HG03378 (cell line): ENCODE data around the gene TJP3.

Experiments used
- ATAC-seq: cut with Tn5 transposase; IDR thresholded peaks from one replicate; pipeline ENCODE4 v1.9.1; 2021; ENCODE audit warnings: mild to moderate bottlenecking, moderate library complexity; ENCODE audit not compliant: unreplicated experiment

TJP3 gene

GRCh38 chr19:3767050-3767449 is 58.9 kb downstream of the TJP3 start:
- ATAC-seq: no peak

DNA sequence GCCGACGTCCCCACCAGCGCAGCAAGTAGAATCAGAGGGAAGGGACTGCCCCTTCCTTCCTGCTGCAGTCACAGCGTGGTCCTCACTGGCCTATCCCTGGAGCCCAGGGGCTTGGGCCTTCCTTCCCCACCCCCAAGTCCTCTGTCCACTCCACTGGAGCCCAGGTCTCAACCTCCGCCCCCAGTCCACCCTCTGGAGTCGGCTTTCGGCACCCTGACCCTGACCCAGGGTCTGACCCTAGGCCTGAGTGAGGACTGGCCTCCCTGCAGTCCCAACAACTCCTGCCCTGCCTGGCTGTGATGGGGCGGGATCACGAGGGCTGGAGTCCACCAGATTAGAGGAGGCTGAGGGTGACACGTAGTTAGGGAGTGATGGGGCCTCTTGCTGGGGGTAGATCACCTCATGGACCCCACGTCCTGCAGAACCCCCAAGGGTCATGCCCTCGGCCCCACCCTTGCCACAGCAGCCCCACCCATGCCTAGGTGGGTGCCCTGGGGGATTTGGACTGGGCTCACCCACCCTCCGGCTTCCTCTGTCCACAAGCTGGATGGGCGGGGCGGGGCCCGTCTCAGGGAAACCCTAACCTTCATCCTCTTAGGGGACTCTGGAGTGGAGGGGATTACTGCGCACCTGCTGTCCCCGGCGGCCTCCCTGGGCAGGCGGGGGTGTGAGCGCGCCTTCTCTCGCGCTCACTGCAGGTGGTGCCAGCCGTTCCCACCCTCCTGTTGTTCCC is 60.0 kb downstream of the TJP3 start:
- no peak for ATAC-seq

DNA sequence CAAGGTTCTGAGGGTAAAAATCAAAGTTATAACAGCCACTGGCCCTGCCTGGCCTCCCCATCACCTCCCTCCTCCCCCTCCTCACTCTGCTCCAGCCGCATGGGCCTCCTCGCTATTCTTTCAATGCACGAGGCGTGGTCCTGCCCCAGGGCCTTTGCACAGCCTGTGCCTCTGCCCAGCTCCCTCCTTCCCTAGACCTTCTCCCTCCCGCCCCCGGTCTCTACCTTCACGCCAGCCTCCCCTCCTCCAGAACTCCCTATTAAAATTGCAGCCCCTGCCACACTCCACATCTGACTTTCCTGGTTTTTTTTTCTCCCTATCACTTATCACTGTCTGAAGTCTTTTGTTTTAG is 60.5 kb downstream of the TJP3 start:
- ATAC-seq: no peak

DNA sequence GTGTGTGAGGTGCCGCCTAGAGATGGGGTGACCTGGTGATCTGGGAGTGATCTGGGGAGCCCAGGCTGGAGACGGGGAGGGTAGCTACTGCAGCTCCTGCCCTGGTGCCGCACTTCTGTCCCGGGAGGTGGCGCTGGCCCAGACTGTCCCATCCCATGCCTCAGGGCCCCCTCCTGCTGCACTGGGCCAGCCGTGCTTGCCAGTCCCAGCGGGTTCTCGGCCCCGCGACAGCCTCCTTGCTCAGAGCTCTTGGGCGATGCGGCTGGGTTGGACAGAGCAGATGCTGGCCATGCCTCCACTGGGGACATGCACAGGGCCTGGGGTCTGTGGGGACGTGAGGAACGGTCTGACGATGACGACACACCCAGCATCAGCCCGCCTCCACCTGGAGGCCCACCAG is 61.3 kb downstream of the TJP3 start:
- no peak for ATAC-seq

DNA sequence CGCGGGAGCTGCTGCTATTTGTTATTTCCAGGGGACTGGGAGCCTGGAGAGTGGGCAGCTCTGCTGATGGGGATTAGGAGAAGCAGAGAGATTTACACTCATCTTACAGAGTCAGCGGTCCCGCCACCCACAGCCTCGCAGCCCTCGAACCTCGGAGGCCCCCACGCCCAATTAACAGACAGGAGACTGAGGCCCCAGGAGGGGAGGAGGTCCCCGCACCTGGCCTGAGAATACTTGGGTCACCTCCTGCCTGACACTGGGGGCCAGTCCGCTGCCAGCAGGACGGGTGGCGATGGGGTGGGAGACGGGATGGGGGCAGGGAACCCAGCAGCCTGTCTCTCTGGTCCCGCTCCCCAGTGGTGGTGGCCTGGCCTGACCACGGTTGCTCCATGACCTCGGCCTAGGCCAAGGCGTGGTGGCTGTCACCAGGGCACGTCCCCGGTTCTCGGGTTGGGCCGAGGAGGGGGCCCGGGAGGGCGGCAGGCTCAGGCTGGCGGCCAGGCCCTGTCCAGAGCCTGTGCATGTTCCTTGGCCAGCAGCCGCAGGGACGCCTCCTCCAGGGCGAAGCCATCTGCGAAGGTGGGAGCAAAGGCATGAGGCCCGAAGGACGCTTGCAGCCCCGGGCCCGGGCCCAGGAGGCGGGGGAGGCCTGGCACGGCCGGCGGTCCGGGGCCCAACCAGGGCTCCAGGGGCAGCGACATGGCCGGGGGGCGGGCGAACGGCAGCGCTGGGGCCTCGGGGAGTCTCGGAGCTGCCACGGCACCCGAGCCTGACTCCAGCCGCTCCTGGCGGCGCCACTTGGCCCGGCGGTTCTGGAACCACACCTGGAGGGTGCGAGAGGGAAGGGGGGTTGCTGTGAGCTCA is 62.2 kb downstream of the TJP3 start:
- ATAC-seq: no peak

GRCh38 chr19:3771000-3771905 is 63.1 kb downstream of the TJP3 start:
- ATAC-seq: no peak

DNA sequence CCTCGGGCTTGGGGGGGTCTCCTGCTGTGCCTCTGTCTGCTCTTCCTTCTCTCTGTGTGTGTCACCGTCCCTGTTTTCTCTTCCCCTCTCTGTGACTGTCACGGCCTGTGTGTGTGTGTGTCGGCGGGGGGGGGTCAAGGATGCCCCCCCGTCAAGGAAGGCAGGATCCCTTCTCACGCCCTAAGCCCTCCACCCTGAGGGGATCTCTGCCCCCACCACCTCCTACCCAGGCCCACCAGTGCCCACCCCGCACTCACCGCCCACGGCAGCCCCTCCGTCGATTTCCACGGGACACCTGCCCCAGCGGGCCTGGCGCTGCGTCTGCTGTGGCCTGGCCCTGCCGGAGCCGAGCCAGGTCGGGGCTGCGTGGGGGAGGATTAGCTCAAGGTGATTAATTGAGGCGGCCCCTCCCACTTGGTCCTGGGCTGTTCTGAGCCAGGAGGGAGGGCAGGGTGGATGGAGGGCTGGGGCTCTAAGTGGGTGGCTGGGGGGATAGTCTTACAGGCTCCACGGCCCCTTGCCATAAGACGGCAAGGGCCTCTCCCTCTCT is 63.8 kb downstream of the TJP3 start, which contains the start of gene RAX2:
RAX2 (minus strand) TSS at position 323 of the 550 bp plus-strand sequence. CDS start 486 bp downstream, outside the sequence.
- no peak for ATAC-seq

DNA sequence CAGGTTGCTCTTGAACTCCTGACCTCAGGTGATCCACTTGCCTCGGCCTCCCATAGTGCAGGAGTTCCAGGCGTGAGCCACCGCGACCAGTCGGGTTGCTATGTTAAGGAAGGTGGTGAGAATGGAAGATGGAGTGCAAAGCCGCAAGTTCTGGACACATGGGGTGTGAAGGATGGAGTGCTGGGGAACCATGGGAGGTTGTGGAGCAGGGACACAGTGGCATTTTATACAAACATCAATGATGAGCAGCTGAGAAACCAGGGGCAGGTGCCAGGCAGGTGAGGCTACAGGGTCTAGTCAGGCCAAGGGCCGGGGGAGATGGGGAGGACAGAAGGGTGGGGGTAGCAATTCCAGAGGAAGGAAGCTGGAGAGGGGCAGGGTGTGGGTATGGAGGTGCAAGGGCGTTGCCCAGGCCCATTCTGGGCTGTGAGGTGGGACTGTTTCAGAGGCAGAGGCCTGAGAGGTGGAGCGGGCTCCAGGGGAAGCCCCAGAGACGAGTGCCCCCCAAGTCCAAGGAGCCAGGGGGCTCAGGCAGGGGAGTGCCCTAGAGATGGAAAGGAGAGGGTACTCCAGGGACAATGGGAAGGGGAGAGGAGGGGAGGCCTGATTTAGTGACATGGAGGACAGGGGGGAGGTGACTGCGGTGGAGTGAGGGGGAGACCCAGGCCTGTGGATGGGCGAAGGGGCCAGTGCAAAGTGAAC is 65.8 kb downstream of the TJP3 start:
- no peak for ATAC-seq

DNA sequence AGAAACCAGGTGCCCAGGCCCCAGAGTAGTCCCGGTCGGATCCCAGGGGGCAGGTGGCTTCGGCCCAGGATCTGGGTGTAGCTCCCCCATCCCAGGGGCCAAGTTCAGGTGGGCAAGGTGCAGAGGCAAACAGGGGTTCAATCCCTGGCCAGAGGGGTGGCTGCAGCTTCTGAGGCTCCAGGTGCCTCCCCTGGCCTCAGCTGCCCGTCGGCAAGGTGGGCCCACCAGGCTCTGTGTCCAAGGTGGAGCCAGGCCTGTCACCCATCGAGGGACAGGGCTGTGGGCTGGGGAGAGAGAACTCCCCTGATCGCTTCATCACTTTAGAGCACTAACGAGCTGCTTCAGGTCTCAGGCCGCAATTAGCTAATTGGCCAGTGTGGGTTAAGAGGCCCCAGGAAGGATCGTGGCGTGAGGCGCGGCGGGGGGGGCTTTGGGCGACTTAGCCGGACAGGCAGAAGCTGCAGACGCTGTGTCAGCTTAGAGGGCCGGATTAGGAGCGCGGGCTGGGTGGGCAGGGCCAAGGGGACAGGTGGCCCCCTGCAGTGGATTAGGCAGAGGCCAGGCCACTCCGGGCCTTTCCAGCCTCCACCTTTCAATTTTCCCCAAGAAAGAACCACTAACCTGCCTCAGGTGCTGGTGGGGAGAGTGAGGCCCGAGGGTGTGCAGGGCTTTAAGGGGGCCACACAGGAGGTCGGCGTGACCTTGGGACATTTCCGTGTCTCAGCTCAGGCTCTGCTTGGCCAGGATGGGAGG is 66.6 kb downstream of the TJP3 start:
- ATAC-seq: no peak

DNA sequence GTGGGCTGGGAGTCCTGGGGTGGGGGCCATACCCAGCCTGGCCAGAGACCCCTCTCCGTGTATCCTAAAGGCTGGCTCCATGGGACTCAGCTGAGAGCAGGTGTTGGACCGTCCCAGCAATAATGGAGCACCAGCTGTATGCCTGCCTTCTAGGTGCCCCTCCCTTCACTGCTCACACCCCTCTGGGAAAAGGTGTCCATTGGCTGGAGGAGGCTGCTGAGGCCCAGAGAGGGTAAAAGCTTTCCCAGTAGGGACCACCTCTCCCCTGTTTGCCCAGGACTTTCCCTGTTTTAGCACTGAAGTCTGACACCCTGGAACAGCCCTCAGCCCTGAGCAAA is 67.2 kb downstream of the TJP3 start:
- no peak for ATAC-seq

DNA sequence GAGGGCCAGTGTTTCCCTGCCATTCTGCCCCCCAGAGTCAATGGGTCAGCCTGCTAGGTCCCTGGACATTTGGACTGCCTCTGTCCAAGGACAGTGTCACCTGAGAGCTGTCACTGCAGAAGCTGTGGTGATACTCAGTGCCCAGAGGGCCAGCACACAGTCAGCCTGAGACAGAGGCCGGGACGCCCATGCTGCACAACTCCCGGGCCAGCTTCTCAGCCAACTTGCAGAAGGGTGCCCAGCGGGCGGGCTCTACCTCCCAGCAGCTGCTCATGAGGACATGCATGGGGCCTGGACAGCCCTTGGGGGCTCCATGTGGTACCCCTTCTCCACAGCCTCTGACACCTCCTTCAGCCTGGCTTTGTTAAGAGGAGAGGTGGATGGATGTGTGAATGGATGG is 67.6 kb downstream of the TJP3 start:
- ATAC-seq: no peak

GRCh38 chr19:3776479-3777040 is 68.4 kb downstream of the TJP3 start:
- no peak for ATAC-seq

- ATAC-seq: no peak
These were observed 70.1 kb downstream of the TJP3 start for GRCh38 chr19:3778104-3778867.

- ATAC-seq: no peak
These were observed 70.9 kb downstream of the TJP3 start for GRCh38 chr19:3778899-3779723.

DNA sequence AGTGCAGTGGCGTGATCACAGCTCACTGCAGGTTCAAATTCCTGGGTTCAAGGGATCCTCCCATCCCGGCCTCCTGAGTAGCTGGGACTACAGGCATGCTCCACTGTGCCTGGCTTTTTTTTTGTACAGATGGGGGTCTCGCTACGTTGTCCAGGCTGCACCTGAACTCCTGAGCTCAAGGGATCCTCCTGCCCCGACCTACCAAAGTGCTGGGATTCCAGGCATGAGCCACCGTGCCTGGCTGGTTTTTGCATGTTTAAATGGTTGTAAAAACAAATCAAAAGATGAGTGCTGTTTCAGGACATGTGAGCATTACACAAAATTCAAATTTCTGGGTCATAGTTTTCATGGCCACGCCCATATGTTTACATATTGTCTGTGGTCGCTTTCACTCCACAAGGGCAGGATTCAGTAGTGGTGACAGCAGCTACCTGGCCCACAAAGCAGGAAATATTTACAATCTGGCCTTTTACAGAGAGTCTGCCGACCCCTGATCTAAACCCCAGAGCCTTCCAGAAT is 72.7 kb downstream of the TJP3 start:
- no peak for ATAC-seq

- no peak for ATAC-seq
These were observed 73.4 kb downstream of the TJP3 start for GRCh38 chr19:3781603-3782002.

- ATAC-seq: no peak
These were observed 74.1 kb downstream of the TJP3 start for GRCh38 chr19:3782330-3782729.

DNA sequence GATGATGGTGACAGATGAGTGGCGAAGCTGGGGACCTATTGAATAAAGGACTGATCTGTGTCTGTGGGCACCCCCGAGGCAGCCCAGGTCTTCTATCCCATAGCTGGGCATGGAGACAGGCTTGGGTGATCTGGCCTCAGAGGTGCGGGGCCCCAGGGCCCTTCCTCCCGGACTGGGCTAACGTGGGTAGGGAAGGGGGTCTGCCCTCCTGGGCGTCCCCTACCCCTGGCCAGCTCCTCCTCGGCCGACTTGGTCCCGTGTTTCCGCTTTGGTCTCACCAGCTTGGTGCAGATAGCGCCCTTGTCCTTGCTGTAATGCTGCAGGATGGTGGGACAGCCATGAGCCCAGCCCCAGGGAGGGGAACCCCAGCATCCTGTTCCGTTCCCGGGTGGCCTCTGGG is 74.7 kb downstream of the TJP3 start:
- ATAC-seq: no peak
